HFF-Myc (cell line): Measurements from ENCODE around the gene SHANK3.
"Not testable (repeated sequence)": the region's sequence is repeated elsewhere in the genome, so short reads cannot be mapped to it uniquely, and the experiment has no call there.

Source experiments
- DNase-seq: peaks from one replicate; pipeline ENCODE4 v3.0.0-alpha.2; 2011; ENCODE audit warnings: low read depth; ENCODE audit errors: extremely low read depth
- H3K4me3 ChIP-seq: replicated peaks from 2 replicates; pipeline ENCODE4 v1.5.1; 2011; ENCODE audit warnings: low read depth, mild to moderate bottlenecking, control low read depth, low read length
- CTCF ChIP-seq: IDR thresholded peaks from 2 replicates; pipeline ENCODE4 v1.5.1; 2012; ENCODE audit warnings: mild to moderate bottlenecking, low read depth, low read length, control low read depth; ENCODE audit errors: missing control alignments

Gene SHANK3

DNA sequence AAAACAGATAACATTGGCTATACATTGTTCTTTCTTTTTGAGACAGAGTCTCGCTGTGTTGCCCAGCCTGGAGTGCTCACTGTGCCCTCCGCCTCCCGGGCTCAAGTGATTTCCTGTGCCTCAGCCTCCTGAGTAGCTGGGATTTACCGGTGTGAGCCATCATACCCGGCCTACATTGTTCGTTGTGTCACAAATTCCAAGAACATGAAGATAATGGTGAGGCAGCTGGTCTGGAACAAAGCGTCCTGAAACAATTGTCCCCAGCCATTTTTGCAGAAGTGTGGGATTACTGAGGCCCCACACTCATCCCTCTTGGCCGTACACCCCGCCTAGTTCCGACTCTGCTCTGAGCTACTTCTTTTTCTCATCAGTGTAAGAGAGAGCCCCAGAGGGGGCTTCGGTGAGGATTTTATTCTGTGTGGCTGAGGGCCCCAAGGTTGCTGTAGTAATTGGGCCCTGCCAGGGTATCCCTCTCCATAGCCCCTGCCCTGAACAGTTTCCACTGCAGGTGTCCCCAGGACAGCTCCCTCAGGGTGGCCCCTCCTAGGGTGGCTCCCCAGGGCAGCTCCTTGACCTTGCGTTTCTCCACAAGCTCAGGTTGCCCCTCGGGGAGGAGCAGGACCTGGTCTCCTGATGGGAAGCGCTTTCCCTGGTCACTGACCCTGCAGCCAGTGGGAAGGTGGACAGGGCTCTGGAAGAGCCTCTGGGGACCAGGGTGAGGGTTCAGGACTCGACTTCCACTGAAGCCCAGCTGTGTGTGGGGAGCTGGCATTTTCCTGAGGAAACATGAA lies 31.6 kb upstream of the SHANK3 start:
- no peak overlapping the region for H3K4me3 ChIP-seq
- TF ChIP-seq CTCF, result no peak
- DNase-seq, result no peak

- no peak overlapping the region for H3K4me3 ChIP-seq
- TF ChIP-seq CTCF, result peak; percentile 26
- no peak for DNase-seq
These were observed 30.7 kb upstream of the SHANK3 start for GRCh38 chr22:50641696-50642607.

GRCh38 chr22:50643021-50643820 lies 29.4 kb upstream of the SHANK3 start:
- not testable (repeated sequence) for H3K4me3 ChIP-seq, DNase-seq

- not testable (repeated sequence) for DNase-seq, H3K4me3 ChIP-seq
These were observed 28.9 kb upstream of the SHANK3 start for GRCh38 chr22:50643821-50644101.

- no peak for DNase-seq
- TF ChIP-seq CTCF, result no peak
These were observed 19.4 kb upstream of the SHANK3 start for GRCh38 chr22:50653256-50653655.

DNA sequence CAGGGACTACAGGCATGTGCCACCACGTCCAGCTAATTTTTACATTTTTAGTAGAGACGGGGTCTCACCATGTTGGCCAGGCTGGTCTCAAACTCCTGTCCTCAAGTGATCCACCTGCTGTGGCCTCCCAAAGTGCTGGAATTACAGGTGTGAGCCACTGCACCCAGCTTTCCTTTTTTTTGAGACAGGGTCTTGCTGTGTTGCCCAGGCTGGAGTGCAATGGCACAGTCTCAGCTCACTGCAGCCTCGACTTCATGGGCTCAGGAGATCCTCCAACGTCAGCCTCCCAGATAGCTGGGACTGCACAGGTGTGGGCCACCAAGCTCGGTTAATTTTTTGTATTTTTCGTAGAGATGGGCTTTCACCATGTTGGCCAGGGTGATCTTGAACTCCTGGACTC lies 18.0 kb upstream of the SHANK3 start:
- not testable (repeated sequence) for H3K4me3 ChIP-seq, DNase-seq

More at GRCh38 chr22:50653256-50653655, 19.4 kb upstream of the SHANK3 start:
- H3K4me3 ChIP-seq, result no peak overlapping the region

- TF ChIP-seq CTCF, result no peak
- DNase-seq, result no peak
- H3K4me3 ChIP-seq, result no peak overlapping the region
These were observed 16.2 kb upstream of the SHANK3 start for GRCh38 chr22:50656122-50657070.
